Neural progenitor cell (in vitro differentiated cells): ENCODE results near the gene EFHC2. TPM values are rescaled to one million over a fixed set of nuclear protein-coding genes. Genes with fewer than 3 reads are reported as not detected.

Source experiments
- DNase-seq: peaks from one replicate; pipeline ENCODE4 v3.0.0-alpha.2; 2016; ENCODE audit warnings: low spot score
- H2AFZ ChIP-seq: fragments of 200-600 bp; sonication (generic); replicated peaks from 2 replicates; pipeline ENCODE4 v1.6.1; 2016; ENCODE audit warnings: antibody characterized with exemption
- H3F3A ChIP-seq: fragments of 200-600 bp; sonication (generic); 2 replicates; pipeline ENCODE4 v1.6.1; 2016; ENCODE audit warnings: antibody characterized with exemption, low read depth
- H3K27ac ChIP-seq: fragments of 200-600 bp; sonication (generic); 2 replicates; pipeline ENCODE4 v1.5.1; 2016; ENCODE audit warnings: mild to moderate bottlenecking
- H3K27me3 ChIP-seq: fragments of 200-600 bp; sonication (generic); 2 replicates; pipeline ENCODE4 v1.6.1; 2016; ENCODE audit warnings: mild to moderate bottlenecking, moderate library complexity
- H3K36me3 ChIP-seq: fragments of 200-600 bp; sonication (generic); 2 replicates; pipeline ENCODE4 v1.5.1; 2016
- H3K4me1 ChIP-seq: fragments of 200-600 bp; sonication (generic); 2 replicates; pipeline ENCODE4 v1.6.1; 2016; ENCODE audit warnings: mixed run types
- H3K4me2 ChIP-seq: fragments of 200-600 bp; sonication (generic); 2 replicates; pipeline ENCODE4 v1.6.1; 2016
- H3K4me3 ChIP-seq: fragments of 200-600 bp; sonication (generic); 2 replicates; pipeline ENCODE4 v1.5.1; 2016
- H3K79me2 ChIP-seq: fragments of 200-600 bp; sonication (generic); 2 replicates; pipeline ENCODE4 v1.6.1; 2016; ENCODE audit warnings: low read depth
- H3K9ac ChIP-seq: fragments of 200-600 bp; sonication (generic); 2 replicates; pipeline ENCODE4 v1.6.1; 2016
- H3K9me3 ChIP-seq: fragments of 200-600 bp; sonication (generic); 2 replicates; pipeline ENCODE4 v1.5.1; 2016; ENCODE audit warnings: low read depth
- H4K20me1 ChIP-seq: fragments of 200-600 bp; sonication (generic); 2 replicates; pipeline ENCODE4 v1.6.1; 2016; ENCODE audit warnings: low read depth
- H3K27ac Mint-ChIP-seq: 3 replicates; pipeline ENCODE4 v1.8.0; 2021; ENCODE audit warnings: mixed read lengths
- H3K27me3 Mint-ChIP-seq: 2 replicates; pipeline ENCODE4 v1.8.0; 2022; ENCODE audit warnings: low read depth, mild to moderate bottlenecking, inconsistent platforms, moderate library complexity, mixed read lengths; ENCODE audit not compliant: insufficient read depth
- H3K36me3 Mint-ChIP-seq: 3 replicates; pipeline ENCODE4 v1.8.0; 2021; ENCODE audit warnings: mixed read lengths
- H3K4me1 Mint-ChIP-seq: 3 replicates; pipeline ENCODE4 v1.8.0; 2021; ENCODE audit warnings: mixed read lengths
- H3K4me3 Mint-ChIP-seq: 3 replicates; pipeline ENCODE4 v1.8.0; 2021; ENCODE audit warnings: mild to moderate bottlenecking, moderate library complexity, mixed read lengths
- H3K9me3 Mint-ChIP-seq: 3 replicates; pipeline ENCODE4 v1.8.0; 2020; ENCODE audit warnings: mixed read lengths
- EZH2 ChIP-seq: fragments of 200-600 bp; sonication (generic); IDR thresholded peaks from 2 replicates; pipeline ENCODE4 v1.6.1; 2017; ENCODE audit warnings: antibody characterized with exemption, mild to moderate bottlenecking, moderate library complexity
- EZH2phosphoT487 ChIP-seq: fragments of 200-600 bp; sonication (generic); IDR thresholded peaks from 2 replicates; pipeline ENCODE4 v1.6.1; 2017; ENCODE audit warnings: antibody characterized with exemption
- total RNA-seq: library from RNA; depleted of rRNA; stranded (reverse); fragments of >200 nt; gene quantifications from 2 replicates; pipeline ENCODE4 v1.2.3, GENCODE V29; 2015; ENCODE audit warnings: low replicate concordance
- TF ChIP-seq, protein P1 (sequence below): fragments of 200-600 bp; sonication (generic); IDR thresholded peaks from 2 replicates; pipeline ENCODE4 v1.5.1; 2017; ENCODE audit warnings: antibody characterized with exemption, mild to moderate bottlenecking

The EFHC2 gene
- total RNA-seq, 1 donor from 2014 or later, result 3.2 TPM

DNA sequence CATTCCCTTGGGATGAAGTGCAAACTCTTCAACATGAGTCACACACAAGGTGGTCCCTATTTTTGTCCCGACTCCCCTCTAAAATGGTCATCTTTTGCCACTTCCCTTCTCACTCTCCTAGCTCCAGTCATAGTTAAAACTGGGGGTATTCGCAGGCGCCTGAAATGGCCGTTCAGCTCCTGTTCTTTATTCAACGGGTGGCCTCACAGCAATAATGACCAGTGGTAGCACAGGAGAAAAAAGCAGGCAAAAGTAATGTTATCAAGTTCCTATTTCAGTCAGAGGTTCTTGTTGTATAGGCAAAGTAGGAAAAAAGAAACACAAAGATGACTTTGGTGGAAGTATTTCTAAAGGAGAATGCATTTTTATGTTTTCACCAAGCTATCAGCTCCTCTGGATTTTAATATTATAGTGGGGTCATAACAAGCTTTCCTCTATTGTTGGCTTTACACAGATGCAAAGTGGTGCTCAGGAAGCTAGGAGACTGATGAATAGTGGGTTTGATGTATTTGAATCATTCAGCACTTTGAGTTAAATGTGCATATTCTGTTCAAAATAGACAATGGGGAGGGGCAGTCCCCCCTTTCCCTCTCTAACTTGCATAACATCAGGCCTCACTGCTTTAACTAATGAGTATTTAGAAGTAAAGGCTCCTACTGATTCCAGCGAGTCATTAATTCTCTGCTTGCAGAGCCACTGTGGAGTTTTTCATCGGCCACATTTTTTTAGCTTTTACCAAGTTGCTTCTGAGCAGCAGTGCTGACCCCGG is 199.1 kb downstream of the EFHC2 start:
- Histone ChIP-seq H3K36me3 (no peaks in the 10 kb centered on the region), H3K9me3 (peaks cover 9% of the 10 kb centered on the region), H3K4me1 (peaks cover 14% of the 10 kb centered on the region), H3K4me3 (no peak overlapping the region), H3K79me2 (no peaks in the 10 kb centered on the region), H3K4me2 (peak overlapping the region; percentile 18), H2AFZ (peak overlapping the region; percentile 47), H3K27me3 (no peaks in the 10 kb centered on the region), H3K27ac (peak overlapping the region; percentile 29), H4K20me1 (no peaks in the 10 kb centered on the region), H3K9ac (no peak overlapping the region), H3F3A (no peaks in the 10 kb centered on the region)
- H3K27ac Mint-ChIP-seq, result peak overlapping the region; percentile 37
- no peaks in the 10 kb centered on the region for H3K36me3 Mint-ChIP-seq
- H3K9me3 Mint-ChIP-seq, result peaks cover 5% of the 10 kb centered on the region
- H3K4me3 Mint-ChIP-seq, result no peak overlapping the region
- TF ChIP-seq EZH2 (no peak), EZH2phosphoT487 (no peak)
- TF ChIP-seq, protein P1, sequence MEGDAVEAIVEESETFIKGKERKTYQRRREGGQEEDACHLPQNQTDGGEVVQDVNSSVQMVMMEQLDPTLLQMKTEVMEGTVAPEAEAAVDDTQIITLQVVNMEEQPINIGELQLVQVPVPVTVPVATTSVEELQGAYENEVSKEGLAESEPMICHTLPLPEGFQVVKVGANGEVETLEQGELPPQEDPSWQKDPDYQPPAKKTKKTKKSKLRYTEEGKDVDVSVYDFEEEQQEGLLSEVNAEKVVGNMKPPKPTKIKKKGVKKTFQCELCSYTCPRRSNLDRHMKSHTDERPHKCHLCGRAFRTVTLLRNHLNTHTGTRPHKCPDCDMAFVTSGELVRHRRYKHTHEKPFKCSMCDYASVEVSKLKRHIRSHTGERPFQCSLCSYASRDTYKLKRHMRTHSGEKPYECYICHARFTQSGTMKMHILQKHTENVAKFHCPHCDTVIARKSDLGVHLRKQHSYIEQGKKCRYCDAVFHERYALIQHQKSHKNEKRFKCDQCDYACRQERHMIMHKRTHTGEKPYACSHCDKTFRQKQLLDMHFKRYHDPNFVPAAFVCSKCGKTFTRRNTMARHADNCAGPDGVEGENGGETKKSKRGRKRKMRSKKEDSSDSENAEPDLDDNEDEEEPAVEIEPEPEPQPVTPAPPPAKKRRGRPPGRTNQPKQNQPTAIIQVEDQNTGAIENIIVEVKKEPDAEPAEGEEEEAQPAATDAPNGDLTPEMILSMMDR, result no peak
- H3K27me3 Mint-ChIP-seq, result peaks cover 2% of the 10 kb centered on the region
- peaks cover 20% of the 10 kb centered on the region for H3K4me1 Mint-ChIP-seq
- peak; percentile 3 for DNase-seq

DNA sequence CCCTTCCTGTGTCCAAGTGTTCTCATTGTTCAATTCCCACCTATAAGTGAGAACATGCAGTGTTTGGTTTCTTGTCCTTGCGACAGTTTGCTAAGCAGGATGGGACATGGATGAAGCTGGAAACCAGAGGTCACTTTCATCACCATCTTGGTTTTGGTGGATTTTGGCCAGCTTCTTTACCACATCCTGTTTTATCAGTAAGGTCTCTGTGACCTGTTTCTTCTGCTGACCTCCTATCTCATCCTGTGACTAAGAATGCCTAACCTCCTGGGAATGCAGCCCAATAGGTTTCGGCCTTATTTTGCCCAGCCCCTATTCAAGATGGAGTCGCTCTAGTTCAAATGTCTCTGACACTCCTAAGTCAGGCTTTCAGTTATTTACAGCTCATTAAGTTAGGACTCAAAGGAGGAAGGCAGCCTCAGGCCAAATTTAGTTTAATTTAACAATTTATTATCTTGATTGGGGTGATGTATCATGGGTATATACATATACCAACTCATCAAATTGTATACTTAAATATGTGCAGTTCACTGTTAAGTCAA is 200.3 kb downstream of the EFHC2 start:
- Mint-ChIP-seq H3K36me3 (no peaks in the 10 kb centered on the region), H3K27ac (no peak overlapping the region), H3K4me1 (peaks cover 20% of the 10 kb centered on the region), H3K4me3 (no peak overlapping the region), H3K9me3 (peaks cover 8% of the 10 kb centered on the region), H3K27me3 (peaks cover 2% of the 10 kb centered on the region)
- DNase-seq, result no peak
- Histone ChIP-seq H3K9ac (no peak overlapping the region), H3K36me3 (no peaks in the 10 kb centered on the region), H3K9me3 (peaks cover 18% of the 10 kb centered on the region), H3K27ac (no peak overlapping the region), H3K27me3 (no peaks in the 10 kb centered on the region), H3K4me1 (peaks cover 14% of the 10 kb centered on the region), H3K4me2 (no peak overlapping the region), H3K4me3 (no peak overlapping the region), H4K20me1 (no peaks in the 10 kb centered on the region), H3K79me2 (no peaks in the 10 kb centered on the region), H3F3A (no peaks in the 10 kb centered on the region), H2AFZ (no peak overlapping the region)
- TF ChIP-seq EZH2phosphoT487 (no peak), EZH2 (no peak)
- TF ChIP-seq, protein P1, result no peak

DNA sequence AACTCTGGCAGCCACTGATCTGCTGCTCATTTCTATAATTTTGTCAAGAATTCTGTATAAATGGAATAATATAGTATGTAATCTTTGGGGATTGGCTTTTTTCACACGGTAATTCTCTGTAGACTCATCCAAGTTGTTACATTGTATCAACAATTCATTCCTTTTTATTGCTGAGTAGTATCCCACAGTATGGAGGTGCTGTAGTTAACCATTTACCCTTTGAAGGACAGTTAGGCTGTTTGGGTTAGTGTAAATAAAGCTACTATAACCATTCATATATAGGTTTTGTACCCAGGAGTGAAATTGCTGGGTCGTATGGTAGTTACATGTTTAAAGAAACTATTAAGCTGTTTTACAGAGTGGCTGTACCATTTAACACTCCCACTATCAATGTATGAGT is 213.3 kb downstream of the EFHC2 start:
- no peak overlapping the region for H3K27ac Mint-ChIP-seq
- Histone ChIP-seq H2AFZ (no peak overlapping the region), H3K27me3 (no peaks in the 10 kb centered on the region), H3K9ac (no peak overlapping the region), H3K36me3 (no peaks in the 10 kb centered on the region), H3K9me3 (peaks cover 7% of the 10 kb centered on the region), H3K27ac (no peak overlapping the region), H3K4me1 (no peaks in the 10 kb centered on the region), H3K4me2 (no peak overlapping the region), H3F3A (no peaks in the 10 kb centered on the region), H4K20me1 (no peaks in the 10 kb centered on the region), H3K4me3 (no peak overlapping the region), H3K79me2 (no peaks in the 10 kb centered on the region)
- H3K27me3 Mint-ChIP-seq, result no peaks in the 10 kb centered on the region
- TF ChIP-seq, protein P1, result no peak
- TF ChIP-seq EZH2 (no peak), EZH2phosphoT487 (no peak)
- no peak for DNase-seq
- H3K4me3 Mint-ChIP-seq, result no peak overlapping the region
- H3K9me3 Mint-ChIP-seq, result no peaks in the 10 kb centered on the region
- H3K36me3 Mint-ChIP-seq, result no peaks in the 10 kb centered on the region
- H3K4me1 Mint-ChIP-seq, result no peaks in the 10 kb centered on the region
